ENCODE data around the gene OBSCN. TPM values are rescaled to one million over a fixed set of nuclear protein-coding genes. Genes with fewer than 3 reads are reported as not detected.

OBSCN gene
- total RNA-seq, 1 experiment from 2014 or later = 5.6 TPM

- Histone ChIP-seq H3K27me3 (replicated peaks; ENCODE audit: control insufficient read depth, insufficient read depth, low read length) (no peaks in the 10 kb centered on the region), H3K4me3 (ENCODE audit: low read depth, low read length) (no peak overlapping the region), H3K9me3 (peaks cover 18% of the 10 kb centered on the region), H3K36me3 (ENCODE audit: control insufficient read depth, insufficient read depth, low read length) (no peaks in the 10 kb centered on the region), H3K4me1 (no peaks in the 10 kb centered on the region)
- POLR2A ChIA-PET = interaction anchor here (0.5 kb wide), 1 partner anchor 141 kb away, joined by 3 read pairs; the partner anchor contains the start of gene IBA57
- Mint-ChIP-seq H3K36me3 (ENCODE audit: insufficient read depth, unreplicated experiment) (no peaks in the 10 kb centered on the region), H3K9me3 (ENCODE audit: unreplicated experiment) (peaks cover 28% of the 10 kb centered on the region), H3K4me1 (ENCODE audit: low read depth, unreplicated experiment) (no peaks in the 10 kb centered on the region), H3K4me3 (ENCODE audit: unreplicated experiment) (no peak overlapping the region), H3K27ac (ENCODE audit: unreplicated experiment) (no peak overlapping the region), H3K27me3 (ENCODE audit: insufficient read depth, unreplicated experiment) (peaks cover 6% of the 10 kb centered on the region)
- CTCF ChIA-PET = no interaction called here
- BruUV-seq (replicated peaks) = no TSS peak
- peak in 1 of 2 experiments; percentile 29 for DNase-seq
- TF ChIP-seq, protein P1, sequence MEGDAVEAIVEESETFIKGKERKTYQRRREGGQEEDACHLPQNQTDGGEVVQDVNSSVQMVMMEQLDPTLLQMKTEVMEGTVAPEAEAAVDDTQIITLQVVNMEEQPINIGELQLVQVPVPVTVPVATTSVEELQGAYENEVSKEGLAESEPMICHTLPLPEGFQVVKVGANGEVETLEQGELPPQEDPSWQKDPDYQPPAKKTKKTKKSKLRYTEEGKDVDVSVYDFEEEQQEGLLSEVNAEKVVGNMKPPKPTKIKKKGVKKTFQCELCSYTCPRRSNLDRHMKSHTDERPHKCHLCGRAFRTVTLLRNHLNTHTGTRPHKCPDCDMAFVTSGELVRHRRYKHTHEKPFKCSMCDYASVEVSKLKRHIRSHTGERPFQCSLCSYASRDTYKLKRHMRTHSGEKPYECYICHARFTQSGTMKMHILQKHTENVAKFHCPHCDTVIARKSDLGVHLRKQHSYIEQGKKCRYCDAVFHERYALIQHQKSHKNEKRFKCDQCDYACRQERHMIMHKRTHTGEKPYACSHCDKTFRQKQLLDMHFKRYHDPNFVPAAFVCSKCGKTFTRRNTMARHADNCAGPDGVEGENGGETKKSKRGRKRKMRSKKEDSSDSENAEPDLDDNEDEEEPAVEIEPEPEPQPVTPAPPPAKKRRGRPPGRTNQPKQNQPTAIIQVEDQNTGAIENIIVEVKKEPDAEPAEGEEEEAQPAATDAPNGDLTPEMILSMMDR (IDR thresholded peaks at IDR 0.05; ENCODE audit: insufficient read depth in 1 of 2, low read depth in 1 of 2, low read length in 1 of 2, severe bottlenecking in 1 of 2, unreplicated experiment in 1 of 2) = no peak
- intact Hi-C loops (cut with micrococcal nuclease; ENCODE audit: unreplicated experiment) = no loop called here
Observed at GRCh38 chr1:228306275-228307217, 98.7 kb downstream of the OBSCN start.

GRCh38 chr1:228307218-228308023 lies 99.6 kb downstream of the OBSCN start:
- Histone ChIP-seq H3K4me1 (no peaks in the 10 kb centered on the region), H3K4me3 (ENCODE audit: low read depth, low read length) (no peak overlapping the region), H3K9me3 (peaks cover 18% of the 10 kb centered on the region), H3K36me3 (ENCODE audit: control insufficient read depth, insufficient read depth, low read length) (no peaks in the 10 kb centered on the region), H3K27me3 (replicated peaks; ENCODE audit: control insufficient read depth, insufficient read depth, low read length) (no peaks in the 10 kb centered on the region)
- ChIA-PET CTCF (no interaction called here), POLR2A (no interaction called here)
- peak in 1 of 2 experiments; percentile 27 for DNase-seq
- Mint-ChIP-seq H3K27me3 (ENCODE audit: insufficient read depth, unreplicated experiment) (peaks cover 6% of the 10 kb centered on the region), H3K9me3 (ENCODE audit: unreplicated experiment) (peaks cover 19% of the 10 kb centered on the region), H3K4me3 (ENCODE audit: unreplicated experiment) (no peak overlapping the region), H3K4me1 (ENCODE audit: low read depth, unreplicated experiment) (no peaks in the 10 kb centered on the region), H3K36me3 (ENCODE audit: insufficient read depth, unreplicated experiment) (no peaks in the 10 kb centered on the region), H3K27ac (ENCODE audit: unreplicated experiment) (no peak overlapping the region)
- no TSS peak for BruUV-seq (replicated peaks)
- TF ChIP-seq, protein P1 (IDR thresholded peaks at IDR 0.05; ENCODE audit: insufficient read depth in 1 of 2, low read depth in 1 of 2, low read length in 1 of 2, severe bottlenecking in 1 of 2, unreplicated experiment in 1 of 2) = no peak
- intact Hi-C loops (cut with micrococcal nuclease; ENCODE audit: unreplicated experiment) = no loop called here

GRCh38 chr1:228308085-228308601 lies 100.3 kb downstream of the OBSCN start:
- ChIA-PET POLR2A (no interaction called here), CTCF (no interaction called here)
- Mint-ChIP-seq H3K27ac (ENCODE audit: unreplicated experiment) (no peak overlapping the region), H3K4me3 (ENCODE audit: unreplicated experiment) (no peak overlapping the region), H3K9me3 (ENCODE audit: unreplicated experiment) (peaks cover 15% of the 10 kb centered on the region), H3K27me3 (ENCODE audit: insufficient read depth, unreplicated experiment) (peaks cover 6% of the 10 kb centered on the region), H3K4me1 (ENCODE audit: low read depth, unreplicated experiment) (no peaks in the 10 kb centered on the region), H3K36me3 (ENCODE audit: insufficient read depth, unreplicated experiment) (no peaks in the 10 kb centered on the region)
- DNase-seq = no peak
- intact Hi-C loops (cut with micrococcal nuclease; ENCODE audit: unreplicated experiment) = no loop called here
- H3K9me3 ChIP-seq = peaks cover 16% of the 10 kb centered on the region; the same call in 1 of the 2 replicates
- H3K36me3 ChIP-seq (ENCODE audit: control insufficient read depth, insufficient read depth, low read length) = no peaks in the 10 kb centered on the region
- TF ChIP-seq, protein P1 (IDR thresholded peaks at IDR 0.05; ENCODE audit: insufficient read depth in 1 of 2, low read depth in 1 of 2, low read length in 1 of 2, severe bottlenecking in 1 of 2, unreplicated experiment in 1 of 2) = no peak
- H3K27me3 ChIP-seq (replicated peaks; ENCODE audit: control insufficient read depth, insufficient read depth, low read length) = no peaks in the 10 kb centered on the region
- no TSS peak for BruUV-seq (replicated peaks)
- H3K4me1 ChIP-seq = no peaks in the 10 kb centered on the region
- no peak overlapping the region for H3K4me3 ChIP-seq (ENCODE audit: low read depth, low read length)
